Activated naive CD4-positive, alpha-beta T cell treated with anti-CD3 and anti-CD28 coated beads for 36 hours (primary cell): ENCODE measurements around the gene ROCK2. TPM values are rescaled to one million over a fixed set of nuclear protein-coding genes. Genes with fewer than 3 reads are reported as not detected.

Experiments used
- CTCF ChIA-PET: fragments of 350-600 bp; sonication (Branson Sonifier 250); formaldehyde crosslinking; loops from one replicate; lab custom pipeline; 2021; ENCODE audit warnings: antibody characterized with exemption; lab: Charles Lee
- DNase-seq: peaks from one replicate; pipeline ENCODE4 v3.0.0-alpha.2; 2020
- H3K27ac Mint-ChIP-seq: one replicate; pipeline ENCODE4 v1.8.0; 2021; ENCODE audit warnings: mild to moderate bottlenecking, mixed read lengths
- H3K27me3 Mint-ChIP-seq: one replicate; pipeline ENCODE4 v1.8.0; 2021; ENCODE audit warnings: low read depth, mixed read lengths
- H3K36me3 Mint-ChIP-seq: one replicate; pipeline ENCODE4 v1.8.0; 2021; ENCODE audit warnings: low read depth, mixed read lengths
- H3K4me1 Mint-ChIP-seq: one replicate; pipeline ENCODE4 v1.8.0; 2021; ENCODE audit warnings: low read depth, mixed read lengths
- H3K4me3 Mint-ChIP-seq: one replicate; pipeline ENCODE4 v1.8.0; 2021; ENCODE audit warnings: mild to moderate bottlenecking, moderate library complexity, mixed read lengths
- H3K9me3 Mint-ChIP-seq: one replicate; pipeline ENCODE4 v1.8.0; 2021; ENCODE audit warnings: mixed read lengths
- intact Hi-C: fragments of 100-400 bp; cut with micrococcal nuclease; formaldehyde crosslinking; loops from one replicate; pipeline ENCODE4 v1.15.1; 2023
- total RNA-seq, 2 experiments: library from RNA; stranded (reverse); gene quantifications; one replicate each; pipeline ENCODE4 v1.2.3, GENCODE V29; 2021

Gene ROCK2
- total RNA-seq, 2 experiments from 2014 or later: 8.4 to 9.4 TPM

GRCh38 chr2:11364565-11364887 lies 20.1 kb upstream of the ROCK2 start:
- no peak overlapping the region for H3K27ac Mint-ChIP-seq
- intact Hi-C loops: no loop called here
- no peak overlapping the region for H3K4me3 Mint-ChIP-seq
- H3K9me3 Mint-ChIP-seq: no peaks in the 10 kb centered on the region
- CTCF ChIA-PET: no interaction called here
- no peaks in the 10 kb centered on the region for H3K36me3 Mint-ChIP-seq
- H3K27me3 Mint-ChIP-seq: no peaks in the 10 kb centered on the region
- no peaks in the 10 kb centered on the region for H3K4me1 Mint-ChIP-seq
- no peak for DNase-seq

- CTCF ChIA-PET: no interaction called here
These were observed 19.6 kb upstream of the ROCK2 start for GRCh38 chr2:11363868-11364564.

GRCh38 chr2:11359865-11360264 lies 15.4 kb upstream of the ROCK2 start:
- intact Hi-C loops: no loop called here
- Mint-ChIP-seq H3K4me3 (no peak overlapping the region), H3K27me3 (no peaks in the 10 kb centered on the region), H3K36me3 (no peaks in the 10 kb centered on the region), H3K4me1 (no peaks in the 10 kb centered on the region), H3K9me3 (no peaks in the 10 kb centered on the region), H3K27ac (no peak overlapping the region)
- DNase-seq: no peak
- CTCF ChIA-PET: no interaction called here

More at GRCh38 chr2:11363868-11364564, 19.6 kb upstream of the ROCK2 start:
- no peak for DNase-seq
- intact Hi-C loops: no loop called here
- H3K9me3 Mint-ChIP-seq: no peaks in the 10 kb centered on the region
- no peak overlapping the region for H3K4me3 Mint-ChIP-seq
- no peaks in the 10 kb centered on the region for H3K36me3 Mint-ChIP-seq
- no peak overlapping the region for H3K27ac Mint-ChIP-seq
- no peaks in the 10 kb centered on the region for H3K4me1 Mint-ChIP-seq
- H3K27me3 Mint-ChIP-seq: no peaks in the 10 kb centered on the region

- Mint-ChIP-seq H3K27me3 (no peaks in the 10 kb centered on the region), H3K36me3 (no peaks in the 10 kb centered on the region), H3K4me3 (no peak overlapping the region), H3K27ac (no peak overlapping the region), H3K4me1 (no peaks in the 10 kb centered on the region), H3K9me3 (no peaks in the 10 kb centered on the region)
- CTCF ChIA-PET: no interaction called here
- intact Hi-C loops: no loop called here
- no peak for DNase-seq
These were observed 13.1 kb upstream of the ROCK2 start for GRCh38 chr2:11357428-11357972.

- Mint-ChIP-seq H3K27ac (no peak overlapping the region), H3K36me3 (no peaks in the 10 kb centered on the region), H3K4me1 (no peaks in the 10 kb centered on the region), H3K4me3 (no peak overlapping the region), H3K9me3 (no peaks in the 10 kb centered on the region), H3K27me3 (no peaks in the 10 kb centered on the region)
- no peak for DNase-seq
- CTCF ChIA-PET: no interaction called here
- intact Hi-C loops: no loop called here
These were observed 12.3 kb upstream of the ROCK2 start for GRCh38 chr2:11356764-11357163.

GRCh38 chr2:11355194-11356053 lies 11.0 kb upstream of the ROCK2 start:
- CTCF ChIA-PET: interaction anchor here (1.0 kb wide), 1 partner anchor 27 kb away, joined by 3 read pairs; no protein-coding TSS in a partner anchor
- Mint-ChIP-seq H3K27ac (no peak overlapping the region), H3K4me1 (no peaks in the 10 kb centered on the region), H3K27me3 (no peaks in the 10 kb centered on the region), H3K9me3 (no peaks in the 10 kb centered on the region), H3K36me3 (no peaks in the 10 kb centered on the region), H3K4me3 (no peak overlapping the region)
- no peak for DNase-seq
- intact Hi-C loops: no loop called here

- H3K4me1 Mint-ChIP-seq: no peaks in the 10 kb centered on the region
- H3K9me3 Mint-ChIP-seq: no peaks in the 10 kb centered on the region
- no peaks in the 10 kb centered on the region for H3K36me3 Mint-ChIP-seq
- no peak overlapping the region for H3K27ac Mint-ChIP-seq
- intact Hi-C loops: no loop called here
- no peak for DNase-seq
- no peaks in the 10 kb centered on the region for H3K27me3 Mint-ChIP-seq
- no peak overlapping the region for H3K4me3 Mint-ChIP-seq
- CTCF ChIA-PET: interaction anchor here (0.7 to 1.0 kb wide), 2 partner anchors 20 to 28 kb away, joined by 3 to 6 read pairs; no protein-coding TSS in a partner anchor
These were observed 10.1 kb upstream of the ROCK2 start for GRCh38 chr2:11354363-11355154.

- no peak overlapping the region for H3K27ac Mint-ChIP-seq
- no peaks in the 10 kb centered on the region for H3K4me1 Mint-ChIP-seq
- intact Hi-C loops: no loop called here
- CTCF ChIA-PET: no interaction called here
- no peaks in the 10 kb centered on the region for H3K27me3 Mint-ChIP-seq
- H3K4me3 Mint-ChIP-seq: no peak overlapping the region
- no peaks in the 10 kb centered on the region for H3K36me3 Mint-ChIP-seq
- DNase-seq: no peak
- H3K9me3 Mint-ChIP-seq: no peaks in the 10 kb centered on the region
These were observed 8.5 kb upstream of the ROCK2 start for GRCh38 chr2:11352781-11353537.

GRCh38 chr2:11348209-11348749 lies 3.8 kb upstream of the ROCK2 start:
- CTCF ChIA-PET: no interaction called here
- H3K27me3 Mint-ChIP-seq: no peaks in the 10 kb centered on the region
- no peak overlapping the region for H3K4me3 Mint-ChIP-seq
- intact Hi-C loops: loop anchor here (10.0 kb wide), 1 partner anchor 407 kb away; no protein-coding TSS in a partner anchor
- no peaks in the 10 kb centered on the region for H3K9me3 Mint-ChIP-seq
- no peak overlapping the region for H3K27ac Mint-ChIP-seq
- H3K4me1 Mint-ChIP-seq: peaks cover 3% of the 10 kb centered on the region
- no peak for DNase-seq
- H3K36me3 Mint-ChIP-seq: peaks cover 2% of the 10 kb centered on the region

GRCh38 chr2:11347403-11347959 lies 3.0 kb upstream of the ROCK2 start:
- DNase-seq: no peak
- intact Hi-C loops: loop anchor here (10.0 kb wide), 1 partner anchor 407 kb away; no protein-coding TSS in a partner anchor
- no peak overlapping the region for H3K27ac Mint-ChIP-seq
- peaks cover 9% of the 10 kb centered on the region for H3K4me1 Mint-ChIP-seq
- H3K4me3 Mint-ChIP-seq: no peak overlapping the region
- CTCF ChIA-PET: interaction anchor here (0.7 kb wide), 1 partner anchor 757 kb away, joined by 3 read pairs; no protein-coding TSS in a partner anchor
- peaks cover 2% of the 10 kb centered on the region for H3K36me3 Mint-ChIP-seq
- H3K27me3 Mint-ChIP-seq: no peaks in the 10 kb centered on the region
- H3K9me3 Mint-ChIP-seq: no peaks in the 10 kb centered on the region

- DNase-seq: no peak
- Mint-ChIP-seq H3K36me3 (peaks cover 2% of the 10 kb centered on the region), H3K4me3 (no peak overlapping the region), H3K27ac (no peak overlapping the region), H3K4me1 (peaks cover 19% of the 10 kb centered on the region), H3K27me3 (no peaks in the 10 kb centered on the region), H3K9me3 (no peaks in the 10 kb centered on the region)
- CTCF ChIA-PET: interaction anchor here (0.8 to 1.0 kb wide), 2 partner anchors 149 to 398 kb away, joined by 3 read pairs; no protein-coding TSS in a partner anchor
- intact Hi-C loops: loop anchor here (10.0 kb wide), 1 partner anchor 409 kb away; no protein-coding TSS in a partner anchor
These were observed 1.6 kb upstream of the ROCK2 start for GRCh38 chr2:11346023-11346482.
